GM23338 (cell line): ENCODE measurements around the gene UMODL1. TPM values are rescaled to one million over a fixed set of nuclear protein-coding genes. Genes with fewer than 3 reads are reported as not detected.

Experiments
- ATAC-seq: fragments of 200-7000 bp; cut with Tn5 transposase; 3 replicates; pipeline ENCODE4 v1.9.1; 2020
- DNase-seq: peaks from one replicate; pipeline ENCODE4 v3.0.0-alpha.2; 2015; ENCODE audit warnings: low spot score
- H2AFZ ChIP-seq: fragments of 200-600 bp; sonication (generic); 2 replicates; pipeline ENCODE4 v1.8.0; 2016; ENCODE audit warnings: antibody characterized with exemption, mild to moderate bottlenecking, moderate library complexity
- H3F3A ChIP-seq: fragments of 200-600 bp; sonication (generic); replicated peaks from 2 replicates; pipeline ENCODE4 v1.8.0; 2017; ENCODE audit warnings: antibody characterized with exemption, mixed run types, low read depth
- H3K27ac ChIP-seq: fragments of 200-600 bp; sonication (generic); 2 replicates; pipeline ENCODE4 v1.6.1; 2016; ENCODE audit warnings: low read depth
- H3K27me3 ChIP-seq: fragments of 200-600 bp; sonication (generic); 2 replicates; pipeline ENCODE4 v1.8.0; 2016; ENCODE audit warnings: mild to moderate bottlenecking, mixed run types, moderate library complexity; ENCODE audit not compliant: insufficient read depth
- H3K36me3 ChIP-seq: fragments of 200-600 bp; sonication (generic); 2 replicates; pipeline ENCODE4 v1.8.0; 2016; ENCODE audit warnings: mild to moderate bottlenecking; ENCODE audit not compliant: insufficient read depth
- H3K4me1 ChIP-seq: fragments of 200-600 bp; sonication (generic); 2 replicates; pipeline ENCODE4 v1.8.0; 2016; ENCODE audit warnings: mild to moderate bottlenecking, moderate library complexity; ENCODE audit not compliant: insufficient read depth
- H3K4me2 ChIP-seq: fragments of 200-600 bp; sonication (generic); 2 replicates; pipeline ENCODE4 v1.7.1; 2017; ENCODE audit warnings: mixed run types
- H3K4me3 ChIP-seq: fragments of 200-600 bp; sonication (generic); 2 replicates; pipeline ENCODE4 v1.6.1; 2016; ENCODE audit warnings: mixed run types
- H3K79me2 ChIP-seq: fragments of 200-600 bp; sonication (generic); replicated peaks from 2 replicates; pipeline ENCODE4 v1.8.0; 2017; ENCODE audit warnings: mild to moderate bottlenecking; ENCODE audit not compliant: insufficient read depth
- H3K9me2 ChIP-seq: fragments of 200-600 bp; sonication (generic); 2 replicates; pipeline ENCODE4 v1.8.0; 2017; ENCODE audit not compliant: insufficient read depth
- H4K20me1 ChIP-seq: fragments of 200-600 bp; sonication (generic); replicated peaks from 2 replicates; pipeline ENCODE4 v1.8.0; 2017; ENCODE audit warnings: mild to moderate bottlenecking; ENCODE audit not compliant: insufficient read depth
- H3K27ac Mint-ChIP-seq: 2 replicates; pipeline ENCODE4 v1.8.0; 2020; ENCODE audit warnings: inconsistent platforms, mild to moderate bottlenecking, moderate library complexity, mixed read lengths
- H3K27me3 Mint-ChIP-seq: 3 replicates; pipeline ENCODE4 v1.8.0; 2022; ENCODE audit warnings: low read depth, mild to moderate bottlenecking, moderate library complexity, mixed read lengths, inconsistent platforms; ENCODE audit not compliant: insufficient read depth, poor library complexity
- H3K36me3 Mint-ChIP-seq: 3 replicates; pipeline ENCODE4 v1.8.0; 2021; ENCODE audit warnings: low read depth, mild to moderate bottlenecking, inconsistent platforms, moderate library complexity, mixed read lengths
- H3K4me1 Mint-ChIP-seq: 3 replicates; pipeline ENCODE4 v1.8.0; 2020; ENCODE audit warnings: mild to moderate bottlenecking, inconsistent platforms, mixed read lengths
- H3K4me3 Mint-ChIP-seq: 3 replicates; pipeline ENCODE4 v1.8.0; 2021; ENCODE audit warnings: moderate library complexity, mild to moderate bottlenecking, inconsistent platforms, mixed read lengths
- H3K9me3 Mint-ChIP-seq: 3 replicates; pipeline ENCODE4 v1.8.0; 2020; ENCODE audit warnings: moderate library complexity, mild to moderate bottlenecking, inconsistent platforms, mixed read lengths
- CREB1 ChIP-seq: fragments of 250-450 bp; sonication (Bioruptor Pico); IDR thresholded peaks from 2 replicates; pipeline ENCODE4 v1.5.0; 2020; ENCODE audit warnings: low read depth, mild to moderate bottlenecking, moderate library complexity
- JUNB ChIP-seq: IDR thresholded peaks from one replicate; pipeline ENCODE4 v1.6.1; 2016; ENCODE audit warnings: antibody characterized with exemption; ENCODE audit not compliant: unreplicated experiment
- NANOG ChIP-seq: IDR thresholded peaks from 2 replicates; pipeline ENCODE4 v1.6.1; 2016; ENCODE audit warnings: antibody characterized with exemption, borderline replicate concordance
- POLR2AphosphoS5 ChIP-seq: IDR thresholded peaks from 2 replicates; pipeline ENCODE4 v1.6.1; 2016; ENCODE audit warnings: antibody characterized with exemption, low read depth
- ZNF114 ChIP-seq: fragments of 250-450 bp; sonication (Bioruptor Pico); IDR thresholded peaks from 2 replicates; pipeline ENCODE4 v1.5.0; 2020; ENCODE audit warnings: mild to moderate bottlenecking, moderate library complexity
- polyA plus RNA-seq: library from polyadenylated mRNA; unstranded; fragments of >200 nt; fragmentation: Nextera tagmentation; extraction: Ambion mirVana; gene quantifications from 2 replicates; pipeline ENCODE4 v1.2.1, GENCODE V29; 2016
- total RNA-seq: library from RNA; depleted of rRNA; stranded (reverse); fragments of >200 nt; shearing (Covaris generic); gene quantifications from 2 replicates; pipeline ENCODE4 v1.2.3, GENCODE V29; 2014
- TF ChIP-seq, protein P1 (sequence below): IDR thresholded peaks from one replicate; pipeline ENCODE4 v1.6.1; 2018; ENCODE audit warnings: antibody characterized with exemption; ENCODE audit not compliant: unreplicated experiment
- TF ChIP-seq, protein P2 (sequence below), 2 experiments: fragments of 200-600 bp in 1 of 2; sonication (generic) in 1 of 2; conservative IDR thresholded peaks; 2 replicates each; pipeline versions ENCODE4 v1.5.1 to v1.6.1; 2016 to 2017; ENCODE audit warnings: antibody characterized with exemption in 2 of 2, low read depth in 2 of 2, mild to moderate bottlenecking in 2 of 2, moderate library complexity in 1 of 2
- TF ChIP-seq, protein P3 (sequence below): fragments of 250-450 bp; sonication (Bioruptor Pico); IDR thresholded peaks from 2 replicates; pipeline ENCODE4 v1.5.0; 2020; ENCODE audit warnings: mild to moderate bottlenecking, moderate library complexity

The UMODL1 gene
- total and polyA plus RNA-seq, 2 experiments from 2014 or later: not detected

DNA sequence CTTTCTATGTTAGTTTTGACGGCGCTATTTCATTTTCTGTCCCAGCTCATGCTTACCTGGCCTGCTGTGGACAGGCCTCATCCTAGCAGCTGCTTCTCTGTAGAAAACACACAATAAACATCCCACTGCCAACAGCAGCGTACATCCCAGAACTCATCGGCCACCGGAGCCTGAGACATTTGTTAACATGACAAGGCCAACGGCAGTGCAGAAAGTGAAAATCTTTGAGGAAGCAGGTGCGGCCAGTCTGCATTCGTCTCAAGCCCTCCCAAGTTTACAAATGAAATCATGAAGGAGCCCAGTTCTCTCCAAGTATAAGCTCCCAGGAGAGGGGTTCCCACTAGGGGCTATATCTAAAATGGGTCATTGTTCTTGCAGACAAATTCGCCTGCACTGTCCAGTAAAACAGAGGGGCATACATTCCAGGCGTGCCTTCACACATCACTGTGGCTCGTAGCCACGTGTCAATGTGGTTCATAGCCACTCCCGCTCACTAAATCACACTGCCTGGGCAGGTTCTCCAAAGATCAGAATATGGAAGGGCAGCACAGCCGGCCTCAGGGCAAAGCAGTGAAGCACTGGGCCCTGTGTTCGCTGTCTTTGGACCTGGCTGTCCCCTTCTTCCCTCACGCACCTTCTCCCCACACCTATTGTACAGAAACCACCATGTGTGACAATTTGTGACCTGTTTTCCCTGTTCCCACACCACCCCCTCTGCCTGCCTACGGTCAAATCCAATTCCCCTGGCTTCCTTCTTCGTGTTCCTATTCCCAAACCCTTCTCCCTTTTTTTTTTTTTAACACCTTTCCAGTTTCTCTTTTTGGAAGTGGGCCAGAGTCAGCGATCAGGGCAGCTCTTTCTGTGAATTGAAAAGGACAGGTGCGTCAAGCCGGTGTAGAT lies 120.8 kb downstream of the UMODL1 start:
- H3K27me3 ChIP-seq: no peaks in the 10 kb centered on the region
- no peaks in the 10 kb centered on the region for H3F3A ChIP-seq
- ATAC-seq (no peak), DNase-seq (no peak)
- Mint-ChIP-seq H3K36me3 (no peaks in the 10 kb centered on the region), H3K9me3 (no peaks in the 10 kb centered on the region), H3K27ac (no peak overlapping the region), H3K27me3 (no peaks in the 10 kb centered on the region), H3K4me3 (no peak overlapping the region), H3K4me1 (no peaks in the 10 kb centered on the region; the same call in 2 of the 3 replicates)
- no peak overlapping the region for H2AFZ ChIP-seq
- no peaks in the 10 kb centered on the region for H3K36me3 ChIP-seq
- H3K4me2 ChIP-seq: no peak overlapping the region
- H3K27ac ChIP-seq: no peak overlapping the region
- H3K9me2 ChIP-seq: no peaks in the 10 kb centered on the region
- no peak overlapping the region for H3K4me3 ChIP-seq
- H3K79me2 ChIP-seq: no peaks in the 10 kb centered on the region
- no peaks in the 10 kb centered on the region for H3K4me1 ChIP-seq
- TF ChIP-seq, protein P1, sequence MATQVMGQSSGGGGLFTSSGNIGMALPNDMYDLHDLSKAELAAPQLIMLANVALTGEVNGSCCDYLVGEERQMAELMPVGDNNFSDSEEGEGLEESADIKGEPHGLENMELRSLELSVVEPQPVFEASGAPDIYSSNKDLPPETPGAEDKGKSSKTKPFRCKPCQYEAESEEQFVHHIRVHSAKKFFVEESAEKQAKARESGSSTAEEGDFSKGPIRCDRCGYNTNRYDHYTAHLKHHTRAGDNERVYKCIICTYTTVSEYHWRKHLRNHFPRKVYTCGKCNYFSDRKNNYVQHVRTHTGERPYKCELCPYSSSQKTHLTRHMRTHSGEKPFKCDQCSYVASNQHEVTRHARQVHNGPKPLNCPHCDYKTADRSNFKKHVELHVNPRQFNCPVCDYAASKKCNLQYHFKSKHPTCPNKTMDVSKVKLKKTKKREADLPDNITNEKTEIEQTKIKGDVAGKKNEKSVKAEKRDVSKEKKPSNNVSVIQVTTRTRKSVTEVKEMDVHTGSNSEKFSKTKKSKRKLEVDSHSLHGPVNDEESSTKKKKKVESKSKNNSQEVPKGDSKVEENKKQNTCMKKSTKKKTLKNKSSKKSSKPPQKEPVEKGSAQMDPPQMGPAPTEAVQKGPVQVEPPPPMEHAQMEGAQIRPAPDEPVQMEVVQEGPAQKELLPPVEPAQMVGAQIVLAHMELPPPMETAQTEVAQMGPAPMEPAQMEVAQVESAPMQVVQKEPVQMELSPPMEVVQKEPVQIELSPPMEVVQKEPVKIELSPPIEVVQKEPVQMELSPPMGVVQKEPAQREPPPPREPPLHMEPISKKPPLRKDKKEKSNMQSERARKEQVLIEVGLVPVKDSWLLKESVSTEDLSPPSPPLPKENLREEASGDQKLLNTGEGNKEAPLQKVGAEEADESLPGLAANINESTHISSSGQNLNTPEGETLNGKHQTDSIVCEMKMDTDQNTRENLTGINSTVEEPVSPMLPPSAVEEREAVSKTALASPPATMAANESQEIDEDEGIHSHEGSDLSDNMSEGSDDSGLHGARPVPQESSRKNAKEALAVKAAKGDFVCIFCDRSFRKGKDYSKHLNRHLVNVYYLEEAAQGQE: no peak
- TF ChIP-seq NANOG (no peak), POLR2AphosphoS5 (no peak), CREB1 (CRISPR knock-in tag) (no peak), ZNF114 (CRISPR knock-in tag) (no peak), JUNB (no peak)
- TF ChIP-seq, protein P2, sequence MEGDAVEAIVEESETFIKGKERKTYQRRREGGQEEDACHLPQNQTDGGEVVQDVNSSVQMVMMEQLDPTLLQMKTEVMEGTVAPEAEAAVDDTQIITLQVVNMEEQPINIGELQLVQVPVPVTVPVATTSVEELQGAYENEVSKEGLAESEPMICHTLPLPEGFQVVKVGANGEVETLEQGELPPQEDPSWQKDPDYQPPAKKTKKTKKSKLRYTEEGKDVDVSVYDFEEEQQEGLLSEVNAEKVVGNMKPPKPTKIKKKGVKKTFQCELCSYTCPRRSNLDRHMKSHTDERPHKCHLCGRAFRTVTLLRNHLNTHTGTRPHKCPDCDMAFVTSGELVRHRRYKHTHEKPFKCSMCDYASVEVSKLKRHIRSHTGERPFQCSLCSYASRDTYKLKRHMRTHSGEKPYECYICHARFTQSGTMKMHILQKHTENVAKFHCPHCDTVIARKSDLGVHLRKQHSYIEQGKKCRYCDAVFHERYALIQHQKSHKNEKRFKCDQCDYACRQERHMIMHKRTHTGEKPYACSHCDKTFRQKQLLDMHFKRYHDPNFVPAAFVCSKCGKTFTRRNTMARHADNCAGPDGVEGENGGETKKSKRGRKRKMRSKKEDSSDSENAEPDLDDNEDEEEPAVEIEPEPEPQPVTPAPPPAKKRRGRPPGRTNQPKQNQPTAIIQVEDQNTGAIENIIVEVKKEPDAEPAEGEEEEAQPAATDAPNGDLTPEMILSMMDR (conservative IDR thresholded peaks at IDR 0.05; ENCODE audit: low read depth in 2 of 2): no peak
- TF ChIP-seq, protein P3, sequence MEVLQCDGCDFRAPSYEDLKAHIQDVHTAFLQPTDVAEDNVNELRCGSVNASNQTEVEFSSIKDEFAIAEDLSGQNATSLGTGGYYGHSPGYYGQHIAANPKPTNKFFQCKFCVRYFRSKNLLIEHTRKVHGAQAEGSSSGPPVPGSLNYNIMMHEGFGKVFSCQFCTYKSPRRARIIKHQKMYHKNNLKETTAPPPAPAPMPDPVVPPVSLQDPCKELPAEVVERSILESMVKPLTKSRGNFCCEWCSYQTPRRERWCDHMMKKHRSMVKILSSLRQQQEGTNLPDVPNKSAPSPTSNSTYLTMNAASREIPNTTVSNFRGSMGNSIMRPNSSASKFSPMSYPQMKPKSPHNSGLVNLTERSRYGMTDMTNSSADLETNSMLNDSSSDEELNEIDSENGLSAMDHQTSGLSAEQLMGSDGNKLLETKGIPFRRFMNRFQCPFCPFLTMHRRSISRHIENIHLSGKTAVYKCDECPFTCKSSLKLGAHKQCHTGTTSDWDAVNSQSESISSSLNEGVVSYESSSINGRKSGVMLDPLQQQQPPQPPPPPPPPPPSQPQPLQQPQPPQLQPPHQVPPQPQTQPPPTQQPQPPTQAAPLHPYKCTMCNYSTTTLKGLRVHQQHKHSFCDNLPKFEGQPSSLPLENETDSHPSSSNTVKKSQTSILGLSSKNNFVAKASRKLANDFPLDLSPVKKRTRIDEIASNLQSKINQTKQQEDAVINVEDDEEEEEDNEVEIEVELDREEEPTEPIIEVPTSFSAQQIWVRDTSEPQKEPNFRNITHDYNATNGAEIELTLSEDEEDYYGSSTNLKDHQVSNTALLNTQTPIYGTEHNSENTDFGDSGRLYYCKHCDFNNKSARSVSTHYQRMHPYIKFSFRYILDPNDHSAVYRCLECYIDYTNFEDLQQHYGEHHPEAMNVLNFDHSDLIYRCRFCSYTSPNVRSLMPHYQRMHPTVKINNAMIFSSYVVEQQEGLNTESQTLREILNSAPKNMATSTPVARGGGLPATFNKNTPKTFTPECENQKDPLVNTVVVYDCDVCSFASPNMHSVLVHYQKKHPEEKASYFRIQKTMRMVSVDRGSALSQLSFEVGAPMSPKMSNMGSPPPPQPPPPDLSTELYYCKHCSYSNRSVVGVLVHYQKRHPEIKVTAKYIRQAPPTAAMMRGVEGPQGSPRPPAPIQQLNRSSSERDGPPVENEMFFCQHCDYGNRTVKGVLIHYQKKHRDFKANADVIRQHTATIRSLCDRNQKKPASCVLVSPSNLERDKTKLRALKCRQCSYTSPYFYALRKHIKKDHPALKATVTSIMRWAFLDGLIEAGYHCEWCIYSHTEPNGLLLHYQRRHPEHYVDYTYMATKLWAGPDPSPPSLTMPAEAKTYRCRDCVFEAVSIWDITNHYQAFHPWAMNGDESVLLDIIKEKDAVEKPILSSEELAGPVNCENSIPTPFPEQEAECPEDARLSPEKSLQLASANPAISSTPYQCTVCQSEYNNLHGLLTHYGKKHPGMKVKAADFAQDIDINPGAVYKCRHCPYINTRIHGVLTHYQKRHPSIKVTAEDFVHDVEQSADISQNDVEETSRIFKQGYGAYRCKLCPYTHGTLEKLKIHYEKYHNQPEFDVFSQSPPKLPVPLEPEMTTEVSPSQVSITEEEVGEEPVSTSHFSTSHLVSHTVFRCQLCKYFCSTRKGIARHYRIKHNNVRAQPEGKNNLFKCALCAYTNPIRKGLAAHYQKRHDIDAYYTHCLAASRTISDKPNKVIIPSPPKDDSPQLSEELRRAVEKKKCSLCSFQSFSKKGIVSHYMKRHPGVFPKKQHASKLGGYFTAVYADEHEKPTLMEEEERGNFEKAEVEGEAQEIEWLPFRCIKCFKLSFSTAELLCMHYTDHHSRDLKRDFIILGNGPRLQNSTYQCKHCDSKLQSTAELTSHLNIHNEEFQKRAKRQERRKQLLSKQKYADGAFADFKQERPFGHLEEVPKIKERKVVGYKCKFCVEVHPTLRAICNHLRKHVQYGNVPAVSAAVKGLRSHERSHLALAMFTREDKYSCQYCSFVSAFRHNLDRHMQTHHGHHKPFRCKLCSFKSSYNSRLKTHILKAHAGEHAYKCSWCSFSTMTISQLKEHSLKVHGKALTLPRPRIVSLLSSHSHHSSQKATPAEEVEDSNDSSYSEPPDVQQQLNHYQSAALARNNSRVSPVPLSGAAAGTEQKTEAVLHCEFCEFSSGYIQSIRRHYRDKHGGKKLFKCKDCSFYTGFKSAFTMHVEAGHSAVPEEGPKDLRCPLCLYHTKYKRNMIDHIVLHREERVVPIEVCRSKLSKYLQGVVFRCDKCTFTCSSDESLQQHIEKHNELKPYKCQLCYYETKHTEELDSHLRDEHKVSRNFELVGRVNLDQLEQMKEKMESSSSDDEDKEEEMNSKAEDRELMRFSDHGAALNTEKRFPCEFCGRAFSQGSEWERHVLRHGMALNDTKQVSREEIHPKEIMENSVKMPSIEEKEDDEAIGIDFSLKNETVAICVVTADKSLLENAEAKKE (CRISPR knock-in tag): no peak
- H4K20me1 ChIP-seq: no peaks in the 10 kb centered on the region
